HL-60 (cell line): ENCODE data around the gene FADS3.

Source experiments
- DNase-seq, 2 experiments: peaks; one replicate each; pipeline ENCODE4 v3.0.0-alpha.2; 2010 to 2020; ENCODE audit warnings: low read depth in 1 of 2, low spot score in 1 of 2
- H3K27ac ChIP-seq: fragments of 250-450 bp; sonication (Bioruptor Pico); replicated peaks from 2 replicates; pipeline ENCODE4 v1.5.1; 2020; ENCODE audit warnings: mild to moderate bottlenecking, moderate library complexity
- H3K27me3 ChIP-seq: fragments of 250-450 bp; sonication (Bioruptor Pico); 2 replicates; pipeline ENCODE4 v1.5.1; 2021; ENCODE audit warnings: mild to moderate bottlenecking, moderate library complexity; ENCODE audit not compliant: insufficient read depth, poor library complexity, severe bottlenecking
- H3K4me3 ChIP-seq: replicated peaks from 2 replicates; pipeline ENCODE4 v1.5.1; 2011; ENCODE audit warnings: mild to moderate bottlenecking, control low read depth, low read length; ENCODE audit not compliant: insufficient read depth
- CTCF ChIP-seq: IDR thresholded peaks from one replicate; pipeline ENCODE4 v1.5.1; 2011; ENCODE audit warnings: low read length, control low read depth, inconsistent platforms; ENCODE audit not compliant: insufficient read depth
- GABPA ChIP-seq: IDR thresholded peaks from 2 replicates; pipeline ENCODE4 v1.6.1; 2012; ENCODE audit warnings: low read depth
- POLR2AphosphoS5 ChIP-seq: IDR thresholded peaks from 2 replicates; pipeline ENCODE4 v1.6.1; 2012; ENCODE audit warnings: low read depth
- REST ChIP-seq: IDR thresholded peaks from 2 replicates; pipeline ENCODE4 v1.6.1; 2012; ENCODE audit warnings: low read depth; ENCODE audit not compliant: insufficient replicate concordance
- SPI1 ChIP-seq: IDR thresholded peaks from 2 replicates; pipeline ENCODE4 v1.6.1; 2012; ENCODE audit warnings: low read depth, mild to moderate bottlenecking, borderline replicate concordance

FADS3 gene

GRCh38 chr11:61834278-61835048, 56.9 kb downstream of the FADS3 start:
- TF ChIP-seq REST (no peak), POLR2AphosphoS5 (0 out of 2 replicates have a peak, but pooled peaks have one; percentile 32), GABPA (0 out of 2 replicates have a peak, but pooled peaks have one; percentile 24), SPI1 (peak; percentile 33; the same call in 1 of the 2 replicates), CTCF (no peak)
- Histone ChIP-seq H3K27ac (no peak overlapping the region), H3K4me3 (no peak overlapping the region), H3K27me3 (peaks cover 7% of the 10 kb centered on the region)
- peak; percentile 10 to 53 for DNase-seq

- no peak for DNase-seq
- no peak for TF ChIP-seq CTCF
- TF ChIP-seq GABPA = no peak
- no peak overlapping the region for H3K4me3 ChIP-seq
- peaks cover 13% of the 10 kb centered on the region for H3K27me3 ChIP-seq
- H3K27ac ChIP-seq = no peak overlapping the region
Measured at GRCh38 chr11:61833926-61834277, 57.4 kb downstream of the FADS3 start.

GRCh38 chr11:61833471-61833870, 57.9 kb downstream of the FADS3 start:
- Histone ChIP-seq H3K27ac (no peak overlapping the region), H3K4me3 (no peak overlapping the region), H3K27me3 (peaks cover 17% of the 10 kb centered on the region)
- TF ChIP-seq GABPA = no peak
- TF ChIP-seq CTCF = no peak
- no peak for TF ChIP-seq REST
- no peak for TF ChIP-seq SPI1
- no peak for TF ChIP-seq POLR2AphosphoS5
- DNase-seq = no peak

- H3K4me3 ChIP-seq = no peak overlapping the region
Measured at GRCh38 chr11:61832754-61833153, 58.6 kb downstream of the FADS3 start.

More at GRCh38 chr11:61832754-61833153, 58.6 kb downstream of the FADS3 start:
- DNase-seq = no peak
- Histone ChIP-seq H3K27me3 (peaks cover 24% of the 10 kb centered on the region), H3K27ac (no peak overlapping the region)
- TF ChIP-seq SPI1 = no peak
- no peak for TF ChIP-seq CTCF
- no peak for TF ChIP-seq GABPA
- TF ChIP-seq REST = no peak
- TF ChIP-seq POLR2AphosphoS5 = no peak
